Embryonic facial prominence (tissue), 1 donor: ENCODE results near the gene PJA2.

Experiments used
- DNase-seq: peaks from one replicate; pipeline ENCODE4 v3.0.0-alpha.2; 2016; ENCODE audit errors: extremely low spot score

Gene PJA2

DNA sequence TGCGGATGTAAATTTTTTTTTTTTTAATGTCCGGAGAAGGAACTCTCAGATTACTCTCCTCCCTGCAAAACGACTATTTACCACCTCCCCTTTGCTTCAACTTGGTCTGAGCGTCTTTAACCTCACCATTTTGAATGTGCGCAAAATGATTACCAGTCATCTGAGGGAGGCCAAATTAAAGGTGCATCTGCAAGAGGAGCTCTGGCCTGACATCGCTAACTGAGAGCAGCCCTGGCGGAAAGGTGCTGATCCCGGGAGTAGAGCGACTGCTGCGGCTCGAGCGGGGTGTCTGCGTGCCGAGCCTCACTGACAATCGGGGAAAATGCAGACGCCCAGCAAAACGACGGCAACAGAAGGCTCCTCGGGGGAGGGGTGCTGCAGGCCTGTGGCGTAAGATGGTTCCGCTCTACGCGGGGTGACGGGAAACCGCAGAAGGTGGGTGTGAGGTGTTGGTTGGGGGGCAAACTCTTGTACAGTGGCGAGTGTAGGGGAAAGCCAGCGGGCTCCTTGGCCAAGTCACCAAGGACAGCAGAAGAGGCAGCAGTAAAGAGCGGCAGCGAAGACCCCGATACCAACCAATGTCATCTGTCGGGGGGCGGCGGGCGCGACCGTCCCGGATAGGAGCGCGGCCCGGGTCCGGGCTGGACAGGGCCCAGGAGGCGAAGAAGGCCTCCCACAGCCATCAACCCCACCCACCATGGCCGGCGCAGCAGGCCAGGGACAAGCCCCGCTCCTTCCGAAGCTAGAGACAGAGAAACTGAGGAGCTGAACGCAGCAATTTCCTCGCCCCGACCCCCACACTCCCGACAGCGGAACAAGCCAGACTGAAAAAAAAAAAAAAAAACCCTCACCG lies 557 bp downstream of the PJA2 start:
- DNase-seq: peak; percentile 54

DNA sequence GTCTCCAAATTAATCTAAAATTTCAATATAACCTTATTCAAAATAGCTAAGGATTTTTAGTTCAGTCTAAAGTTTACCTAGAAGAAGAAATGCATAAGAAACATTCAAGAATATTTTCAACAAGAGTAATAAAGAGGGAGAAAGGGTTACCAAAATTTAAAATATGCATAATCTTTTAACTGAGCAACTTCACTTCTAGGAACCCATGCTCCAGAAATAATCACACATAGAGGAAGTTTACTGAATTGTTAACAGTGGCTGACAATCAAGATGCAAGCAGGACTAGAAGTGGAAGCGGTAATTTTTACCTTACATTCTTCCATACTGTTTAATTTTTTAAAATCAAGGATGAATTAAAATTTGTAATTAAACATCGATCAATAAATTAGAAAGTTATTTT lies 1.9 kb downstream of the PJA2 start:
- no peak for DNase-seq

DNA sequence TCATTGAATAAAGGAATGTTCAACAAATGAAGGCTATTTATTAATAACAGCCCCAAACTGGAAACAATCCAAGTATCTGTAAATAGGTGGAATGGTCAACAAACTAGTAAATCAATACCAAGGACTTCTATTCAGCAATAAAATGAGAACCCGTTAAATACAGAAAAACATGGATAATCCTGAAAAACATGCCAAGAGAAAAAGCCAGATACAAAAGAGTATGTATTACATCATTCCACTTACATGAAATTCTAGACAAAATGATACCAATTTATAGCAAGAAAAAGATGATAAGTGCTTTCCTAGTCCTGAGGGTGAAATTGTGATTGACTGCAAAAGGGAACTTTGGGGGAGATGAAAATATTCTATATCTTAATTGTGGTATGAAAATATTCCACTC lies 3.1 kb downstream of the PJA2 start:
- DNase-seq: no peak

DNA sequence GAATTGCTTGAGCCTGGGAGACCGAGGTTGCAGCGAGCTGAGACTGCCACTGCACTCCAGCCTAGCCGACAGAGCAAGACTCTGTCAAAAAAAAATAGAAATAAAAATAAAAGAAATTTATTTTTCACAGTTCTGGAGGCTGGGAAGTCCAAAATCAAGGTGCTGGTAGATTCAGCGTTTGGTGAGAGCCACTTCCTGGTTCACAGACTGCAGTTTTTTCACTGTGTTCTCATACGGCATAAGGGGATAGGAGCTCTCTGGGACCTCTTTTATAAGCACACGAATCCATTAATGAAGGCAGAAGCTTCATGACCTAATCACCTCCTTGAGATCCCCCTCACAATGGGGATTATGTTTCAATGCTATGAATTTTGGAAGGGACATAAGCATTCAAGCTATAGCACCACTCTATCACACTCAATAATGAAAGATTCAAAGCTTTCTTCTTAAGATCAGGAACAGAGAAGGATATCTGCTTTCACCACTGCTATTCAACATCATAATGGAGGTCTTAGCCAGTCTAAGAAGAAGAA lies 5.3 kb downstream of the PJA2 start:
- DNase-seq: no peak

DNA sequence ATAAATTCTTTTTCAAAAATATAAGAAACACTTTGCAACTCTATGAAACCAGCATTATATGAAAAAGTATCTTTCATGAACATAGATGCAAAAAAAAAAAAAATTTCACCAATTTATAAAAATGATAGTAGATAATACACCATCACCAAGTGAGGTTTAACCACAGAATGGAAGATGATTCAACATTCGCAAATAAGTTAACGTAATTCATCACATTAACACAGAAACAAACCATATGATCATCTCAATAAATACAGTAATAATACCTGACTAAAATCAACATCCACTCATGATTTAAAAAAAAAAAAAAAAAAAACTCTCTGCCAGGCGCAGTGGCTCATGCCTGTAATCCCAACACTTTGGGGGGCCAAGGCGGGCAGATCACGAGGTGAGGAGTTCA lies 6.3 kb downstream of the PJA2 start:
- no peak for DNase-seq

DNA sequence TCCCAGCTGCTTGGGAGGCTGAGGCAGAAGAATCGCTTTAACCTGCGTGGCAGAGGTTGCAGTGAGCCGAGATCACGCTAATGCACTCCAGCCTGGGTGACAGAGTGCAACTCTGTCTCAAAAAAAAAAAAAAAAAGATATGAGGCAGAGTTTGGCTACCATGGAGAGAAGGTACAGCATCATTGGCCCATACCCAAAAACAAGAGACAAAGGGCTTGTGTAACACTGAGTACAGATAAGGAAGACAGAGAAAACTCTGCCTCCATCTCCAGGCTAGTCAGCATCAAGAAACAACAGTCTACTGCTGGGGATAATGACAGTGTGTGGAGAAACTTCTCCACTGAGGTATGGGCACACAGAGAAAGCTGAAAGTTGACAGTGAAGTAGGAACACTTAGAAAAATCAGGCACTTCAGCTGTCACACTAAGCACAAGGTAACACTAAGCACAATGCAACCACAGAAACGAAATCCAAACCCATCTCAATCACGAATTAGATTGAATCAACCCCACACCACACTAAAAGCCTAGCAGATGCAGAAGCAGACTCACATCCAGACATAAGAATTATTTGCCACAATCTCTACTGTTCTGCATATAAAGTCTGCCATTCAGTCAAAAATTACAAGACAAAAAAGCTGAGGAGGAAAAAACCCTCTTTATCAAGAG lies 10.5 kb downstream of the PJA2 start:
- no peak for DNase-seq

DNA sequence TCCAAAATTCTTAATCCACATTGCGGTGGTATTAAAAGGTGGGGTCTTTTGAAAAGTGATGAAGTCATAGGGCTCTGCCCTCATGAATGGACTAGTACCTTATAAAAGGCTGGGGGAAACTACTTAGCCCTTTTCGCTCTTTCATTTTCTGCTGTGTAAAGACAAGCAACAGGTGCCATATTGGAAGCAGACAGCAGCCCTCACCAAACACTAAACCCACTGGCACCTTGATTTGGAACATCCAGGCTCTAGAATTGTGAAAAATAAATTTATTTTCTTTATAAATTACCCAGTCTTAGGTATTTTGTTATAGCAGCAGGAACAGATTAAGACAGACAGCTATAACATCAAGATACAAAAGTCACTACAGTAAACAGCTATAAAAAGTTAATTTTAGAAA lies 12.8 kb downstream of the PJA2 start:
- no peak for DNase-seq

DNA sequence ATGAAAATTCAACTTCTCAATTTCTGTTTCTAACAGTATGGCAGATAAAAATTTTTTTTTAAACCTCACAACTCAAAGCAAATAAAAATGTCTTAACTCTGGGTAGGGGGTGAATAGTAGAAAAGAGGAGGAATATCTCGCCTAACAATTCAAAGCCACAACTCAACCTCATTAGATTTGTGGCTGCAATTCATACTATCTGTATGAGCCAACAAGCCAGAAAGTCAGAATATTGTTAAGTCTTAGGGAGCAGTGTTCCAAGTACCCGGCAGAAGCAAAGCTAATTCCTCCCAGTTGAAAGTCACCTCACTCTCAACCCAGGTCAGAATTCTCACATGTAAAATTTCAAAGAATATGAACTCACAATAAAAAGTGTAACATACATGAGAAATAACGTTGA lies 15.0 kb downstream of the PJA2 start:
- no peak for DNase-seq

DNA sequence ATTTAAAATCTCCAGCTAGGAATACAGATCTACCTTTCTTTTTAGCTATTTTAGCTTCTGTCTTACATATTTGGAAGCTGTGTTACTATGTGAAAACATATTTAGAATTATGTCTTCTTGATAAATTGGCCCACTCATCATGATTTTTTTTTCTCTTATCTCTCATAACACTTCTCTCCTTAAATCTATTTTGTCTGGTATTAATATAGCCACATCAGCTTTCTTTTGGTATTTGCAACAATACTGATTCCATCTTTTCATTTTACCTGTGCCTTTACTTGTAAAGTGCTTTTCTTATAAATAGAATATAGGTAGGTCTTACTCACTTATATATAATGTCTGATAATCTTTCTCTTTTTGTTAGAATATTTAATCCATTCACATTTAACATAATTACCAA lies 19.6 kb downstream of the PJA2 start:
- DNase-seq: no peak

DNA sequence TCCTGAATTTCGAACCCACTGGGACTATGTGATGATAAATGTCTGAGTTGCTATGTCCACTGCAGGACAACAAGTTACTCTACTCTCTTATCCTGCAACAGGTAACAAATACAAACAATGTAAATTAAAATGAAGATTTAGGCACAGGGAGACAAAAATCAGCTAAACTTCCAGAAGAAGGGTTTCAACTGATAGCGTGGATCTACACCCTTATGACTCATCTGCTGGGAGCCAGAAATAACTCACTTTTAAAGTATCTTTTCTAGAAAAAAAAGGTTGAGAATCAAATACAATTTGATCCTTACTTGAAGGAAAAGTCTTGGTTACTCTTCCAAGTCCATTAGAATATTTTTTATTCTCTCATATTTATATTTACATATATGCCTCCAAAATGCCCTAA lies 21.4 kb downstream of the PJA2 start:
- DNase-seq: no peak

DNA sequence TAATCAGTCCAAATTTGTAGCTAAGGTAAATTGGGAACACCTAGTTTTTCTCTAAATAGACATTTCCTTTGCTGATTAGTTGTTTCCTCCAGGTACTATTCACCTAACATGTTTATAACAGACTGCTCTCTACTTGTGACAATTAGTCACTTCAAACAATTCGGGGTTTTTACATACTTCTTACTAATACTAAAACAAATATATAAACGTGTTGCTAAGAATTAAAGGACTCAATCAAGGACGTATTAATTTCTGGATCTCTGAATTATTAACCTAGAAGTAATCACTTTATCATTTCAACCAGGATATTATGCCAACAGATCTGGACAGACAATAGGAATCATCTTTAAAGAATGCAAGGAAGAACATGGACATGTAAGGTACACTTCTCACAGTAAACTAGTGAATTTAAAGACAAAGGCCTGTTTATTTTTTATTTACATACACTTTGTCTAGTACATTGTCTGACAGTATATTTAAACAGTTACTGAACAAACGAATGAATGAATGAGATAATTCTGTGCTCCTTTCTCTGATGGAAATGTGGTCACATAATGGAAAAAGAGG lies 22.3 kb downstream of the PJA2 start:
- no peak for DNase-seq

DNA sequence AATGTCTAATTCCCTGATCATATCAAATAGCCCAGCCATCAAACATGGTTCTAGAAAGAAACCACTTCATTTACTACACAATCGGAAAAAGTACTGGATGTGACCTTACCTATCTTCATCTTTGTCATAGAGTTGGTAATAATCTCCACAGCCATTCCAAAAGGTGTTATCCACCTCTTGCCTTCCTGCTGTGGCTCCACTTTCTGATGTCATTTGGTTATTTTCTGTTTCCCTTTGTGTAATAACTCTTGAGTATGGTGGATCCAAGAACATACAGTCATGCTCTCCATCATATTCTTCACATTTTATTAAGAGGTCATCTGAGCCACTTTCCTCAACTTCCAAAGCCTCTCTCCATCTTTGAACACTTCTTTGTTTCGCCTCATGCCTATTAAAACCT lies 31.7 kb downstream of the PJA2 start:
- DNase-seq: no peak

DNA sequence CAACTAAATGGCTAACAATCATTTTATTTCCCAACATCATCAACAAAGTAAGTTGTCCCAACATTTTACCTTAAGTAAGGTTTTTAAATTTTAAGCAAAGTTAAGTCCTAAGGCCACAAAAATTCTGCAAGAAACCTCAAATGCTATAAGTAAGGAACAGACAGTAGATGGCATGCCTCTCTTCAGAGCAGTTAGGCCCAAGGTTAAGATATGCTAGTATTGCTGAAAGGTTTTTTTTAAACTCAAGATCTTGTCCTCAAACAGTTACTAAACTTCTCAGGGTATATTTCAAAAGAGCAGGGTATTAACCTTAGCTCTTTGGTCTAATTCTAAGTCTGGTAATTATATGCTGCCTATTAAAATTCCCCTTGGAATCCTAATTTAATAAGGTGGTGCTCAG lies 35.1 kb downstream of the PJA2 start:
- no peak for DNase-seq

DNA sequence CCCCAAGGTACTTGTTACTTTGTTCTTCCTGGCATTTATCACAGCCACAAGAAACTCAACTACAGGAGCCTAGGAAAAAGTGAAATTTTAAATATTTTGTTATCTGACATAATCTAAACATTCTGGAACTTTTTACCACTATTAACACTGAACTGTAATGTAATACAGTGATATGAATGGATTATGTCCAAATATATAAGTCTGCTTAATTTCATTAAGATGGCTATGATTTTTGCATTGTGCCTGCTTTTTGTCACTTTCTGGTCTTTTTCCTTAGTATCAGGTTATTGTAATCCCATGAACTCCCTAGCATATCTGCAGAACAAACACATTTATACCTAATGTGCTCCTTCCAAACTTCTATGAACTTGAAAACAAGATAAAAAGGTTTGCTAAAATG lies 35.8 kb downstream of the PJA2 start:
- DNase-seq: no peak

DNA sequence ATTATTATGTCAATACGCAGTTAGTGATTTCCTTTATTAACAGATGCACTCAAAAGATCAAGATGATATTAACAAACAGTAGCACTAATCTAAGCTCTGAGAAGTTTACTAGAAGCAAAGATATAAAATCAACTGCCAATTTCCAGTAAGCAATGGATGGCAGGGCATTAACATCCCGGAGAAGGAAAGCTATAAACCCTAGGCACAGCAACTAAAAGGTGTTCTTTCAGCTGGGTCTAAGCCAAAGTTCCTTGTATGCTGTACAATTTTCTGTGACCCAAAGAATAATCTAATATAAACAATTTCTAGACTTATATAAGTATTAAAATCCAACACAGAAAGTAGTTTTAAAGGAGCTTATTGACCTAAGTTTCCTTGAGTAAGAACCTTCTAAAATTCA lies 39.4 kb downstream of the PJA2 start:
- no peak for DNase-seq

DNA sequence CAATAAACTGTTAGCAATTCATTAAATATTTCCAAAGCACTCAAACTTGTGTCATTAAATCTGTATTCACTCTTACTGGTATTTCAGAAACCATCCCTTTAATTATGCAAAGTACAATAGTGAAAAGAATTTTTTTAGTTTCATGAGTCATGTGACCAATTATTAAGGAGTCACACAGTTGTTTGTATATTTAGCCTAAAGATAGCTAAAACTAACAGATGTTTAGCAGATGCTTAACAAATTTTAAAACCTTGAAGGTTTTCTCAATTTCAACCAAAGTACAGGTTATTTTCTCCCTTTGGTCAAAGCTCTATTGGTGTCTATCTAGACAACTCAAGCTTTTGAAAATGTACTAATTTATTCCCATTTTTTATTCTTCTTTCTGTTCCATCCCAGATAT lies 44.1 kb downstream of the PJA2 start:
- no peak for DNase-seq

DNA sequence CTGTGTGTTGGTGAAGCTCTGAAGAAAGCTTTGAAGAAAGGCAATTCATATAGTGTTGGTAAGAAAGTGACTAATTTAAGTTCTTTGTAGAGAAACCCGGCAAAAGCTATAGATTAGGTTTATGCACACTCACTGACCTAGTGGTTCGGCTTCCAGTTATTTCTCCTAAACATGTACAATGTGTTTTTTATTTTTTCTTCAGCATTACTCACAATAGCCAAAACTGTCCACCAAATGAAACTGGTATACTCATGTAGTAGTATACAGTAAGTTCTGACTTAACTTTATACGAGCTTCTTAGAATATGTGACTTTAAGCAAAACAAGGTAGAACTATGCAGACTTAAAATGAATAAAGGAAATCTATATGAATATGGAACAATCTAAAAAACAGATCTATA lies 44.8 kb downstream of the PJA2 start:
- DNase-seq: no peak

DNA sequence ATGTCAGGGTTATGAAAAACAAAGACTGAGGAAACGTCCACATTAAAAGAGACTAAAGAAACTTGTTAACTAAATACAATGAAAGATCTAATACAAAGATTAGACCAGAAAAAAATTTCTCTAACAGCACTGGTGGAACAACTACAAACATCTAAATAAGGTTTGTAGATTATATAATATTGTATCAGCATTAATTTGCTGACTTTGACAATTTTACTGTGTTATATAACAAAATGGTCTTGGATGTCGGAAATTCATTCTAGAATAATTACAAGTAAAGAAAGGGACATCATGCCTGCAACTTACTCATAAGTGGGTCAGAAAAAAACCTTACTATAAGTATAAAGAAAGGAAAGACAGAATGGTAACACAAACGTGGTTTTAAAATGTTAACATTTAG lies 50.1 kb downstream of the PJA2 start:
- no peak for DNase-seq

DNA sequence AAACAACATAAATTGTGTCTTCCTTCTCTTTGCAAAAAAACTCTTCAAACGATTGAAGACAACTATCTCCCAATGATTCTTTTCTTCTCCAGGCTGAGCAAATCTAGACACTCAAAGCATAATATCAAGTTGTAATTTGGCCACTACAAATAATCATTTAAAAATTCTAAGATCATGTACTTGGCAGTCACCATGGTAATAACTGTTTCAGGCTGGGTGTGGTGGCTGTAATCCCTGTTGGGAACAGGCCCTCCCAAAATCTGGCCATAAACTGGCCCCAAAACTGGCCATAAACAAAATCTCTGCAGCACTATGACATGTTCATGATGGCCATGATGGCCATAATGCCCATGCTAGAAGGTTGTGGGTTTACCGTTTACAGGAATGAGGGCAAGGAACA lies 52.0 kb downstream of the PJA2 start:
- DNase-seq: no peak

DNA sequence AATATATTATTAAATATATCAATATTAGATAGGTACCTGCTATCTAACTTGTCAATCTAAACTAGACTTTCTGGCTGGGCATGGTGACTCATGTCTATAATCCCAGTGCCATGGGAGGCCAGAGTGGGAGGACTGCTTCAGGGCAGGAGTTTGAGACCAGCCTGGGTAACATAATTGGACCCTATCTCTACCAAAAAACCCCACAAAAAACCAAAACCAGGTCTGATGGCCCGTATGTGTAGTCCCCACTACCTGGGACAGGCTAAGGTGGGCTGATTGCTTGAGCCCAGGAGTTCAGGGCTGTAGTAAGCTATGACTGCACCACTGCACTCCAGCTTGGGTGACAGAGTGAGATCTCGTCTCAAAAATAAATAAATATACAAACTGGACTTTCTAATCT lies 55.0 kb downstream of the PJA2 start:
- no peak for DNase-seq

DNA sequence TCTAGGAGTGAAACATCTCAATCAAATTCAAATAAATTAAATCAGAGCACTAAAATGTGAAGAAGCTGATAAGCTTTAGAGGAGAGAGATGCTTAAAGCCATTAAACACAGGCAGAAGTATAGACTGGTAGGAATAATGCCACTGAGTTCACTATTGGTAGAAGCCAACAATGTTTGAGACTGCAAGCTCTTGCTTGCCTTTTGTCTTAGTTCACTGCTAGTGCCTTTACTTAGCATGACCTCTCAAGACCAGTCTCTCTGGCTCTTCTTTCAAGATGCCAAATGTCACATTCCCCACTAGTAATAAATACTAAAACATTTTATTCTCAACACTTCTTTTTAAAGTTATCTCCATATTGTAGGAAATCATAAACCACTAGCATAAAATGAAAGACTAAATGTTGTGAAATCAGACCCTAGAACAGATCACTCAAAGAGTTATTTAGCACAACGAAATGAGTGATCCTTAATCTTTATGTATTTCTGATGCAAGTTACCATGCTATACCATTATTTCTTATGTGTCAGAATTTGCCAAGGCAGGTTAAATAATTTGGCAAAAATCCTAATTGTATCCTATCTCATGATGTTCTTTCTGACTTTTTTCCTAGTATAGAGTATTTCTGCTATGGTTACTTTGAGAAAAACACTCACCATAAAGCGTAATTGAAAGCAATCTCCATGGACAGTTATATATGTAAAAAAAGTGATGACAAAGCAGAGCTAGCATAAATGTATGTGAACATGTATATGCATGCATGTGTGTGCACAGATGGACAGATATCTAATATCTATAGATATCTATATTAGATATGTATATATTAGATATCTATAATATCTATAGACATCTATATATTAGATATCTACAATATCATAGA lies 57.5 kb downstream of the PJA2 start:
- DNase-seq: no peak
